Fibroblast of lung (primary cell): Measurements from ENCODE around the gene TEAD3. TPM values are rescaled to one million over a fixed set of nuclear protein-coding genes. Genes with fewer than 3 reads are reported as not detected.

Source experiments
- DNase-seq, 2 donors: peaks; one replicate each; pipeline versions ENCODE4 v3.0.0 to v3.0.0-alpha.2; 2010; ENCODE audit warnings: low read depth in 2 of 2
- H2AFZ ChIP-seq: 2 replicates; pipeline ENCODE4 v1.5.1; 2012; ENCODE audit warnings: low read length, control low read depth, inconsistent platforms
- H3K27ac ChIP-seq: 2 replicates; pipeline ENCODE4 v1.5.1; 2011; ENCODE audit warnings: low read length, control low read depth; ENCODE audit not compliant: insufficient read depth
- H3K27me3 ChIP-seq: 2 replicates; pipeline ENCODE4 v1.5.1; 2011; ENCODE audit warnings: mild to moderate bottlenecking, low read length; ENCODE audit not compliant: control insufficient read depth, insufficient read depth
- H3K36me3 ChIP-seq: 2 replicates; pipeline ENCODE4 v1.5.1; 2011; ENCODE audit warnings: low read length; ENCODE audit not compliant: control insufficient read depth, insufficient read depth
- H3K4me1 ChIP-seq: 2 replicates; pipeline ENCODE4 v1.5.1; 2011; ENCODE audit warnings: low read length; ENCODE audit not compliant: control insufficient read depth, insufficient read depth; ENCODE audit errors: extremely low read depth
- H3K4me2 ChIP-seq: 2 replicates; pipeline ENCODE4 v1.5.1; 2011; ENCODE audit warnings: low read length, control low read depth; ENCODE audit not compliant: insufficient read depth; ENCODE audit errors: extremely low read depth
- H3K4me3 ChIP-seq, 4 experiments: fragments of 200-600 bp in 1 of 4; sonication (generic) in 1 of 4; replicated peaks in 1 of 4; 2 replicates each; pipeline ENCODE4 v1.5.1; 2011 to 2016; ENCODE audit warnings: low read length in 4 of 4, low read depth in 3 of 4, mild to moderate bottlenecking in 3 of 4, control low read depth in 2 of 4, inconsistent platforms in 1 of 4, mixed read lengths in 1 of 4; ENCODE audit not compliant: insufficient read depth in 1 of 4; ENCODE audit errors: control extremely low read depth in 1 of 4
- H3K79me2 ChIP-seq: 2 replicates; pipeline ENCODE4 v1.5.1; 2012; ENCODE audit warnings: mild to moderate bottlenecking, low read length, inconsistent platforms; ENCODE audit not compliant: control insufficient read depth, insufficient read depth
- H3K9ac ChIP-seq: 2 replicates; pipeline ENCODE4 v1.5.1; 2011; ENCODE audit warnings: mild to moderate bottlenecking, low read length, control low read depth; ENCODE audit not compliant: insufficient read depth
- H3K9me3 ChIP-seq: 2 replicates; pipeline ENCODE4 v1.5.1; 2012; ENCODE audit warnings: low read depth, low read length; ENCODE audit not compliant: control insufficient read depth, insufficient read depth
- H4K20me1 ChIP-seq: 2 replicates; pipeline ENCODE4 v1.5.1; 2011; ENCODE audit warnings: low read length; ENCODE audit not compliant: control insufficient read depth, insufficient read depth; ENCODE audit errors: extremely low read depth
- CTCF ChIP-seq, 2 donors: IDR thresholded peaks in 1 of 2; conservative IDR thresholded peaks in 1 of 2; 1 replicate in 1 of 2; 2 replicates in 1 of 2; pipeline ENCODE4 v1.5.1; 2011 to 2012; ENCODE audit warnings: low read length in 2 of 2, control low read depth in 1 of 2, inconsistent platforms in 1 of 2, low read depth in 1 of 2, mild to moderate bottlenecking in 1 of 2
- EZH2 ChIP-seq: IDR thresholded peaks from 2 replicates; pipeline ENCODE4 v1.5.1; 2012; ENCODE audit warnings: low read length, control low read depth, mild to moderate bottlenecking; ENCODE audit errors: missing control alignments
- polyA plus RNA-seq, 2 donors: library from polyadenylated mRNA; depleted of rRNA in 1 of 2; stranded (reverse) in 1 of 2; unstranded in 1 of 2; fragments of >200 nt; gene quantifications; 2 replicates each; pipeline ENCODE4 v1.2.1, GENCODE V29; 2011 to 2012; ENCODE audit warnings: missing spikeins in 1 of 2
- total RNA-seq: library from RNA; depleted of rRNA; stranded (reverse); fragments of >200 nt; gene quantifications from 2 replicates; pipeline ENCODE4 v1.2.1, GENCODE V29; 2014

TEAD3 gene
- total and polyA plus RNA-seq, 2 donors (not counting 1 experiment from before 2014, with no cell fraction given) = 9.6 to 26.7 TPM

- H3K36me3 ChIP-seq = peaks cover 18% of the 10 kb centered on the region
- H3K4me1 ChIP-seq = peaks cover 15% of the 10 kb centered on the region
- peaks cover 1% of the 10 kb centered on the region for H3K79me2 ChIP-seq
- H3K4me3 ChIP-seq = no peak overlapping the region
- H4K20me1 ChIP-seq = no peaks in the 10 kb centered on the region
- no peak overlapping the region for H2AFZ ChIP-seq
- DNase-seq = no peak
- no peaks in the 10 kb centered on the region for H3K9me3 ChIP-seq
- H3K4me2 ChIP-seq = no peak overlapping the region
- no peaks in the 10 kb centered on the region for H3K27me3 ChIP-seq
- no peak overlapping the region for H3K9ac ChIP-seq
- TF ChIP-seq CTCF (conservative IDR thresholded peaks at IDR 0.05 in 1 of 2, IDR thresholded peaks at IDR 0.05 in 1 of 2; ENCODE audit: low read depth in 1 of 2, low read length in 2 of 2) = no peak
- no peak for TF ChIP-seq EZH2
- H3K27ac ChIP-seq = no peak overlapping the region
Observed at GRCh38 chr6:35481226-35481625, 15.7 kb downstream of the TEAD3 start.

- Histone ChIP-seq H3K9ac (no peak overlapping the region), H3K27ac (no peak overlapping the region), H3K36me3 (peaks cover 22% of the 10 kb centered on the region), H3K4me1 (peaks cover 5% of the 10 kb centered on the region), H4K20me1 (no peaks in the 10 kb centered on the region), H3K4me3 (no peak overlapping the region), H3K4me2 (no peak overlapping the region), H3K27me3 (no peaks in the 10 kb centered on the region), H3K79me2 (no peaks in the 10 kb centered on the region), H3K9me3 (no peaks in the 10 kb centered on the region), H2AFZ (no peak overlapping the region)
- TF ChIP-seq CTCF (conservative IDR thresholded peaks at IDR 0.05 in 1 of 2, IDR thresholded peaks at IDR 0.05 in 1 of 2; ENCODE audit: low read depth in 1 of 2, low read length in 2 of 2) (no peak), EZH2 (no peak)
- no peak for DNase-seq
Observed at GRCh38 chr6:35480176-35480575, 16.7 kb downstream of the TEAD3 start.

GRCh38 chr6:35478259-35478658, 18.6 kb downstream of the TEAD3 start:
- Histone ChIP-seq H4K20me1 (no peaks in the 10 kb centered on the region), H3K36me3 (peaks cover 28% of the 10 kb centered on the region)
- TF ChIP-seq CTCF (conservative IDR thresholded peaks at IDR 0.05 in 1 of 2, IDR thresholded peaks at IDR 0.05 in 1 of 2; ENCODE audit: low read depth in 1 of 2, low read length in 2 of 2) (no peak), EZH2 (no peak)

More at GRCh38 chr6:35478259-35478658, 18.6 kb downstream of the TEAD3 start:
- no peak for DNase-seq
- Histone ChIP-seq H3K4me2 (no peak overlapping the region), H2AFZ (no peak overlapping the region), H3K9ac (no peak overlapping the region), H3K4me3 (no peak overlapping the region), H3K27ac (no peak overlapping the region), H3K79me2 (no peaks in the 10 kb centered on the region), H3K27me3 (no peaks in the 10 kb centered on the region), H3K9me3 (no peaks in the 10 kb centered on the region), H3K4me1 (no peaks in the 10 kb centered on the region)
